NK-92 (cell line): ENCODE data around the gene UNC13A.

Experiments
- DNase-seq: peaks from one replicate; lab custom pipeline; 2025; ENCODE audit not compliant: unreplicated experiment; lab: John Stamatoyannopoulos, UW

The UNC13A gene

DNA sequence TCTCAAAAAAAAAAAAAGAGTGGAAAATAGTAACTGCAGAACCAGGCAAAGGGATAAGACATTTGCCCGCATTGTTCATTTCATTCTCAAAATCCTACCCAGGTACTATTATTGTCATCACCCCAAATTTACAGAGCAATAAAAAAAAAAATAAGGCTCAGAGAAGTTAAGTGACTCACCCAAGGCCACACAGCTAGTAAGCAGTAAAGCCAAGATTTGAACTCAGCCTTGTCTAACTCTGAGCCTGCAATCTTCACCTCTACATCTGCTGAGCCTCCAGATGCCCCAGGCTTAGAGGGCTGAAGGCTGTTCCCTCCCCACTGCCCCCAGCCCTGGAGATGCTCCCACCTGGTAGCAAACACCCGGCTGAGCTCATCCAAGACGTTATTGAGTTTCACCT lies 61.0 kb downstream of the UNC13A start:
- no peak for DNase-seq

DNA sequence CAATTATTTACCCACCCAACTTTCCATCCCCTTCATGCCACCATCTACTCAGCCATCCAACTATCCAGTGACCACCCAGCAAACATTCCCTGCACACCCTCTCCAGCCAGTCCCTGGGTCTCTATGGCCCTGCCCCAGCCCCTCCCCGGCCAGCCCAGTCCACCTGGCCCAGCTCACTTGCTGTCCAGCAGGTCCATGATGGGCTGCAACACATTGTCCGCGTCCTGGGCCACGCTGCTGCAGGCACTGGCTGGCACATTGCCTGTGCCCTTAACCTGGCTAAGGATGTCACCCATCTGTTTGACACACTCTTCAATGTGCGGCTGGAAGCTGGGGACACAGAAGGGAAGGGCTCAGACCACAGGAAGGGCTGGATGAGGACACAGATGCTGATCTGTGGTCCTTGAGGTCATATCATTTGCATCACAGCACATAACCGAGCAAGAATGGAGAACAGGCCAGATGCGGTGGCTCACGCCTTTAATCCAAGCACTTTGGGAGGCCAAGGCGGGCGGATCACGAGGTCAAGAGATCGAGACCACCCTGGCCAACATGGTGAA lies 61.6 kb downstream of the UNC13A start:
- DNase-seq: no peak

DNA sequence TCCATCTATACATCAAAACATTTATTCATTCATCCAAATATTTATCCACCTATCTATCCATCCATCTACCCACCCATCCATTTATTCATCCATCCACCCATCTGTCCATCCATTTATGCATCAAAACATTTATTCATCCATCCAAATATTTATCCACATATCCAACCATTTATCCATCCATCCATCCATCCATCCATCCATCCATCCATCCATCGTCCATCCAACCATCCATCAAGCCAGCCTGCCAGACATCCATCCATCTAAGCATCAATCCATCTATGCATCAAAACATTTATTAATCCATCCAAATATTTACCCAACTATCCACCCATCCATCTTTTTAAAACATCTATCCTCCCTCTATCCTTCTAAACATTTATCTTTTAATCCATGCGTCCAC lies 62.2 kb downstream of the UNC13A start:
- DNase-seq: no peak

DNA sequence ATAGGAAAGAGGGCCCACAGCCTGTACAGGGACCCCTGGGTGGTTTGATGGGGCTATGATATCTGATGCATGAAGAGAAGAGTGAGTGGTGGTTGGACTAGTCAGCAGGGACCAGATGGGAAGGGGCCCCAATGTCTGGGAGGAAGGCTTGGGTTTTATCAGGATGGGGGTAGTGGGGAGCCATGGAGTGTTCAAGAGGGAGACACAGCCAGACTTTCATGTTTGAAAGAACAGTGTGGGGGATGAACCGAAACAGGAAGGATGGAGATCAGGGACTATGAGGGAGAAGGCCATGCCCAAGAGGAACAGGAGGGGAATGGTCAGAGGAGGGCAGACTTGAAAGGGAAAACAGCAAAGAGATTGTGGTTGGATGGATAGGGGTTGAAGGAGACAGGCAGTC lies 63.1 kb downstream of the UNC13A start:
- no peak for DNase-seq

DNA sequence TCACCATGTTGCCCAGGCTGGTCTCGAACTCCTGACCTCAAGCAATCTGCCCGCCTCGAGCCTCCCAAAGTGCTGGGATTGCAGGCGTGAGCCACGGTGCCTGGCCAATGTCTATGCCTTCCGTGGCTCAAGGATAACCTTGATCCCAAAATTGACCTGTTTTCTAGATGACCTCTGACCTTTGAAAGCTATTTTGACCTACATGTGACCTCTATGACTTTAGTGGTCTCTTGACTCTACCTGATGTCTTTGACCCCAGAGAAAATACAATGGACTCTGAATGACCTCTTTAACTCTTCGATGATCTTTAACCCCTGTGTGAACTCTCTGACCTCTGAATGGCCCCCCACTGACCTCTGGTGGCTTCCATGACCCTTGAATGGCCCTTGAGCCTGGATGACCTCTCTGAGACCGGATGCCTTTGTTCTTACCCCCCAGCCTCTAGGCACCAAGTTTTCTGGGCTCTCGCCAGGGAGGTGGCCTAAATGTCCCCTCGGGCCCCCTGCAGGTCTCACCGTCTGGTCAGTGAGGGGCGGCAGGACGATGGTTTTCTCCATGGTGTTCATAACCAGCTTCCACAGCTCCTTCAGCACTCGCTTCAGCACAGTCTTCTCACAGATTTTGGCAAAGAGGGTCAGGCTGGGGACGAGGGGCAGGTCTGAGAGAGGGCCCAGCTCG lies 63.7 kb downstream of the UNC13A start:
- no peak for DNase-seq

DNA sequence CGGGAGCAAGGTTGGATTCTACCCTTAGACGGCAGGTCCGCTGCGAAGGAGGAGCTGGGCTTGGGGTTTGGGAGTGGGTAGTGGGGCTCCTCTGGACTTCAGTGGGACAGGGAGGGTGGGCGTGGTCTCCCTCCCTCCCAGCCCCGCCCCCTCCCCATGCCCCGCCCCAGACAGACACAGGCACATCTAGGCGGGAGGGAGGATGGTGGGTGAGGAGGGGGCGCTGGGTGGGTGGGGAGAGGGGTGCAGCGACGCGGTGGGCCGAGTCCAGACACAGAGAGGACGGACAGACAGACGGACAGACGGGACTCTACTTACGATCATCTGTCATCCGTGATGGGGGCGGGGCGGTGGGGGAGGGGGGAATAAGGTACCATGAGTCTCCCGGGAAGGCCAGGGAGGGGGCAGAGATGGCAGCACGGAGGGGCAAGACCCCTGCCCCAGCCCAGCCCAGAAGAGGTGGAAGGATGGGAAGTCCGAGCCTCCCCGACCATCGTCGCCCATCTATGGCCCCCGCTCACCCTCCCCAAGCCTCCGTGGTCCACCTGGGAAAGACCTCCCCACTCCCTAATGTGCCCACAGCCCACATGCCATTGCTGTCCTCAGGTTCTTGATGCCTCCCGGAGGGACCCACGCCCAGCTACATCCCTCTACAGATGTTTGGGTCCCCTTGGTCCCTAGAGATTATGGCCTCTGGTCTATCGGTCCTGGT lies 64.8 kb downstream of the UNC13A start:
- no peak for DNase-seq

DNA sequence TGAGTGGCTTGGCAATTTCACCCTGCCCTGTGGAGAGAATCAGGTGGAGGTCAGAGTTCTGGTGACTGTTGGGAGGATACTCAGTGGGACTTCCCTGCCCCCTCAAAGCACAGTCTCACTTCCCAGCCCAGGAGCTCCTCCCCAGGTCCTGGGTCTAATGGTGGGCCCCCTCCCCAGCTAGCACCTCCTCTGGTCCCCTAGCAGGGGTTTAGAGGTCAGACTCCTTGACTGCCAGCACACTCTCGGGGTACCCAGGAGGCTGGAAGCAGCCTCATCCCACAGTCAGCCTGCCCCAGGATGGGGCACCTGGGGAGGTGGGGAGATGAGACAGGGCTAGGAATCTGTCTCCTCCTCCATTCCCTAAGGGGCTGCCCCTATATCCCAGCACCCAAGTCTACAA lies 67.5 kb downstream of the UNC13A start:
- DNase-seq: no peak

DNA sequence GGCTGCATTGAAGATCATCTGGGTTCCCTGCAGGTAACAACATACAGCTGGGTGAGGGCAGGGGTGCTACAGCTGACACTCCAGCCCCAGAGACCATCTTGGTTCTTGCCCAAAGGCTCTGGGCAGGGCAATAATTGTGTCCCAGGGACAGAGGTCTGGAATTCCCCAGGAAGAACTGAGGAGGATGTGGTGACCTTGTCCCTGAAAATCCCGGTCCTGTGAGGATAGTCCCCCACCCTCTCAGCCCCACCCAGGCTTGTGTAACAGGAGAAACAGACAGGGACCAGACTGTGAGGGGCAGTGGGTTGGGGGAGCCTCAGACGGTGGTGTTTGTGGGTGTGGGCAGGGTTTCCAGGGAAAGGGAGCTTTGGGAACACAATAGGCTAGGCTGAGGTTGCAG lies 69.2 kb downstream of the UNC13A start:
- DNase-seq: no peak

DNA sequence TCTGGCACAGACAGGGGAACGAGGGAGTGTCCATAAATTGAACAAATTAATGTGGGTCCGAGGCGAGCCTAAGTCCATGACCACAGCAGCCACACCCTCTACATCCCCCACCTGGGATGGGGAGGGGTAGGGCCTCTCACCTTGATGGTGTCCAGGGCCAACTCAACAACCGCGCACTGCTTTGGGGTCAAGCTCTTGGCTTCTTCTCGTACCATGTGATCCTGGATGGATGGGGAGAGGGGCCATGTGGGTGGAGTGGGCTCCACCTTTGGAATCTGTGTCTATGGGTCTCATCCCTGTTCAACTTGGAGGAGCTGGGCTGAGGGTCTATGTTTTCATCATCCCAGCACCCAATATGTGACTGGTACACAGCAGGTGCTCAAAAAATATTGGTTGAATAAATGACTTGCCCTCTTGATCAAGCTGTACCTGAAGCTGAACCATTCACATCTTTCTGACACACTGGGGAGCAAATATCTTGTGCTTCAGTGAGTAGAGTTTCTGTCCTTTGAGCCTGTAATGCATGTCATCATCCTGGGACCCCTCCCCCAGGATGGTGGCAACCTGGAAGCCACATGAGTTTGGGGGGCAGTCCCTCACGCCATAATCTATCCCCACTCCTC lies 69.8 kb downstream of the UNC13A start:
- DNase-seq: no peak

DNA sequence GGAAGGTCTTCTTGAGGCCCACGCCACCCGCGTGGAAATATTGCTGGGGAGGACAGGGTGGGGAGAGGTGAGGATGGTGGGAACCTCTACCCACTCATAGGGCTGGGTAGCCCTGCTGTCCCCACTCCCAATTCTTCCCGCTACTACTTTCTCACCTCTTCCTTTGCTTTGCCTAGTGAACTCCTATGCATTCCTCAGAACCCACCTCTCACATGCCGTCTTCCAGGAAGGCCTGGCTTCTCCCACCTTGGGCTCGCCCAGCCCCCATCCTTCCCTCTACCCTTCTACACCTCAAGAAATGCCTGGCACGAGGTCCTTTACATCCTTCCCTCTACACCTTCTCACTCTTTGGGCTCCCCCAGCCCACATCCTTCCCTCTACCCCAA lies 70.4 kb downstream of the UNC13A start:
- DNase-seq: no peak

DNA sequence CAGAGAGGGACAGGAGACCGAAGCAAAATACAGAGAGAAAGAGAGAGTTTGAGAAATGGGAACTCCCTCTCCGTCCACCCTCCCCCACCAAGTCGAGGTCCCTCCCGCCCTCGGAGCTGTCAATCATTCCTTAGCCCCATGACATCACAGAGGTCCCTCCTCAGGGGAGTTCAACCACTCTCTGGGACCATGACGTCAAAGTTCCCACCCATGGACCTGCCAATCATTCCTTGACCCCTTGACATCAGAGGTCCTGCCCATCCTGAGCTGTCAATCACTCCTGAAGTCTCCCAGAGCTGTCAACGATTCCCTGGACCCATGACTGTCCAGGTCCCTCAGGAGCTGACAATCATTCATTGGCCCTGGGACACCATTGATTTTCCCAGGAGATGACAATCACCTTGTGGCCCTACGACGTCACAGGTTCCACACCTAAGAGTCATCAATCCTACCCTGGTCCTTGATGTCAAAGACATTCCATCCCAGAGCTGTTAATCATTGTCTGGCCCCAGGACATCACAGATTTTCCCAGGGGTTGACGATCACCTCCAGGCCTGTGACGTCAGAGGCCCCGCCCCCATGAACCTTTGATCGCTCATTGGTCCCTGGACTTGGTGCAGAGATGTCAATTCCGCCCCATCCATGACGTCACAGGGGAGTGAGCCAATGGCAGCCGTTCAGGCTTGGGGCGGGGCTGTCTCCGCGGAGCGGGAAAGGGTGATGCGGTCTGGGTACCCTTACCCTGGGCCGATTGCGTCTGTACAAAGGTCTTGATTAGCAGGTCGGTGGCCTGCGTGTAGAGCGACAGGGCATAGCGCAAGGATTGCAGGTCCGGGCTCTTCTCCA lies 71.0 kb downstream of the UNC13A start:
- DNase-seq: no peak

DNA sequence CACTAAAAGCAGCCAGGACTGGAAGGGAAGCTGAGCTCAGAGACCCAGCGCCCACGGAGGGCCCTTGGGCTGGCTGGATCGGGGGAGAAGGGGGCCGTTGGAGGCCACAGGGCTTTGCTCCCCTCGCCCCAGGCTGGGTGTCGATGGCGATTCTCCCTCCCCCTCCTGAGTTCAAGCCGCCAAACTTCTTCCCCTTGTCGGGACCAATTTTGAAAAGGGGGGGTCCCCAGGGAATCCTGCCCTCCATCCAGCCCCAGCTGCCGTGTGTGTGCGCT lies 71.5 kb downstream of the UNC13A start:
- DNase-seq: no peak

DNA sequence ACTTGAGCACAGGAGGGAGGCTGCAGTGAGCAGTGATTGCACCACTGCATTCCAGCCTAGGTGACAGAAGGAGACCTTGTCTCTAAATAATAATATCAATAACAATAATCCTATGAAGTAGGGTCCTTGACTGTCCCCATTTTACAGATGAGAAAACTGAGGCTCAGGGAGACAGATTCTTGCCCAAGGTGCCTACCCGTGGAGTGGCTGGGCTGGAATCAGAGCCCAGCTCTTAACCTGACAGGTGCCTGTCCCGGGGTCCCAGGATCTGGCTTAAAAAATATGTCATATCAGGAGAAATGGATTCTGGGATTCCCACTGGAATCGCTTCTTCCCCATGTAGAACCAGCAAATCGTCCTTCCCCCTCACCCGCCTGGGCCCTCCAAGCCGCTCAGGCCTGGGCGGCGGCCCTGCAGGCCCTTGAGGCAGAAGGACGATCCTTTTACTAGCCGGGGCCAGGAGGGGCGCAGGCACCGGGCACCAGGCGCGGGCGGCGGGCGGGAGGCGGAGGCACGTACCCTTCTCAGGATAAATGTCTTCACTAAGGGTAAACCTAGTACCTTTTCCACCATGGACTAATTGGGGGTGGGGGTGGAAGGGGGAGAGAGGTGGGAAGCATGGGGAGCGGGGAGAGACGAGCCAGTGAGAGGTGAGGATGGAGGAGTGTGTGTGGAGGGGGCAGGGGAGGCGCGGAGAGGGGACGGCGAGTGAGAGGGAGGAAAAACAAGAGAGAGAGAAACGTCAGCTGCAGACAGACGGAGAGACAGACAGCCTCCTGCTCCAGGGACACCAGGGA lies 72.1 kb downstream of the UNC13A start:
- DNase-seq: no peak

DNA sequence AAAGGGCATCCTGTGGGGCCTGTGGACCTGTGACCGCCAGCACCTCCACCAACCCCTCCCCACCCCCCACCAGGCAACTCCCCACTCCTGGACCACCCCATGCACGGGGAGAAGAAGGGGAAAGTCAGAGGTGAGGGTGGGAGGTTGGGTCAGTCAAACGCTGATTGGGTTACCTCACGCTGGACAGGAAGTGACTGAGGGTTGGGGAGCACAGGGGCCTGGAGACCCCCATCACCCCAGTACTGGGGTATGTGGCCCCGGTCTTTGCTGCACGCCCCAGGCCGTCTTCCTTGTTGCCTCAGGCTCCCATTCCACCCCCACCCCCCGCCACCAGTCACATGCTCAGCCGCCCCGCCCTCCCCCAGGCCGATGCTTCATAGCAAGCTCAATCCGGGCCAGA lies 73.7 kb downstream of the UNC13A start:
- DNase-seq: no peak

DNA sequence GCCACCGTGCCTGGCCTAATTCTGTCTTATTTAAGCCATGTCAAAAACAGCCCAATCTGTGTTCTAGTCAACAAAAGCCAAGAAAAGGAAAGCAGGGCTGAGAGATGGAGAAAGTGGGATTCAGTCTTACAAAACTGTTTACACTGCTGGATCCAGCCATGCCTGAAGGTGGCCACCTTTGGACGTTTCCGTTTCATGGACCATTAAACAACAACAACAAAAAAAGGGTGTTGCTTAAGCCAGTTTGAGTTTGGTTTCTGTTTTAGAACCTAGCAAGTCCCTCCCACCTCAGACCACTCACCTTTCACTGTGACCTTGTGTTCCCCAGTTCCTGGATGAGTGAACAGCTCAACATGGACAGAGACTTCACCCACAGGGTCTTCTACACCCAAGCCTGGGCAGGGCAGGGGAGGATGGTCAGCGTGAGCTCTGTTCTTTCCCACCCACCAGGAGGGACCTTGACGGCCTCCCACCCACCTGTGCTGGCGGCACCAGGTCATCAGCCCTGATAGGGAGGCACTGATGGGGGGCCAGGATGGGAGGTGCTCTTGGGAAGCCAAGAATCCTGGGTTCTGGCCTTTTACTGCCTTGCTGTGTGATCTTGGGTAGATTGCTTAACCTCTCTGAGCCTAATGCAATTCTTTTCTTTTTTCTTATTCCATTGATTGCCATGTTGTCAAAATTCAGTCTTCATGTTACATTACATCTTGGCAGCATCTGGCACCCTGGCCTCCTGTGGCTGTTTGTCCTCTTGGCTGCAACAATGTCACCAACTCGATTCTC lies 76.5 kb downstream of the UNC13A start:
- no peak for DNase-seq

DNA sequence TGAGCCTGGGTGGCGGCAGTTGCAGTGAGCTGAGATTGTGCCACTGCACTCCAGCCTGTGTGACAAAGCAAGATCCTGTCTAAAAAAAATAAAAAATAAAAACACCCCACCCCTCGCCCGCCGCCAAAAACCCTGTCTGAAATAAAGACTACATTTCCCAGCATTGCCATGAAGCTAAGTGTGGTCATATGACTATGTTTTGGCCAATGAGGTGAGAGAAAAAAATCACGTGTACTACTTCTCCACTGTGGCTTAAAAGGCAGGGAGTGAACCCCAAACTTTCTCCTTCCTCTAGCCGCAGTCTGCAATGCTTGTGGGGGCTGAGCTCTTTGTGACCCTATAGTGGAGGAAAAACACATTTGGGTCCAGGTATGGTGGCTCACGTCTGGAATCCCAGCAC lies 77.8 kb downstream of the UNC13A start:
- no peak for DNase-seq

DNA sequence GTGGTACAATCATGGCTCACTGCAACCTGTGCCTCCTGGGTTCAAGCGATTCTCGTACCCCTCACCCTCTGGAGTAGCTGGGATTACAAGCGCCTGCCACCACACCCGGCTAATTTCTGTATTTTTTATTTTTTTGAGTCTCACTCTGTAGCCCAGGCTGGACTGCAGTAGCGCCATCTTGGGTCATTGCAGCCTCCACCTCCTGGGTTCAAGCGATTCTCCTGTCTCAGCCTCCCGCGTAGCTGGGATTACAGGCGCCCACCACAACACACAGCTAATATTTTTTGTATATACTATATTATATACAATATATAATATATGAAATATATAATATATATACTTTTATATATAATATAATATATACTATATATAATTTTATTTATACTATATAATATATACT lies 80.2 kb downstream of the UNC13A start:
- DNase-seq: no peak

DNA sequence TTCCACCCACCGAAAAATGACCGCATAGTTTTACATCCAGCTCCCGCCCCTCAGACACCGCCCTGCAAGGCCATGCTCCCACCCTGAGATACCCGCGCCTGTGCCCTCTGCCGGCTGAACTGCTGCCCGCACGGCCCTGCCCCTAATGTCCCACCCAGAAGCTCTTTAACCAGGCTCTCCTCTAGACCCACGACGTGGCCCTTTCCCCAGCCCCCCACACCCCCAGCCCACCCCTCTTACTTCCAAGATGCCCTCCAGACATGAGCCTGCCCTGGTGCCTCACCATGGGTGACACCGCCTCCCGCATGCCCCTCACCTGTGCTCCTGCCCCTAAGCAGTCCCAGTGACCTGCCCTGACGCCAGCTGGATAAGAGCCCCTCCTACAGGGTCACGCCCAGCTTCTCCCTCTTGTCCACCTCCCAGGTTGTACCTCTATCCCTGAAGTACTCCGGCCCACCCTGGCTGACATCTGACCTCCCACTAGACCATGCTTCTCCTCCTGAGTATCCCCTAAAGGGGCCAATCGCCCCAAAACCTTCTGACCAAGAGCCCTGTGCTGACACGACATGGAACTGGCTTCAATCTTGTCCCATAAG lies 81.5 kb downstream of the UNC13A start:
- no peak for DNase-seq

DNA sequence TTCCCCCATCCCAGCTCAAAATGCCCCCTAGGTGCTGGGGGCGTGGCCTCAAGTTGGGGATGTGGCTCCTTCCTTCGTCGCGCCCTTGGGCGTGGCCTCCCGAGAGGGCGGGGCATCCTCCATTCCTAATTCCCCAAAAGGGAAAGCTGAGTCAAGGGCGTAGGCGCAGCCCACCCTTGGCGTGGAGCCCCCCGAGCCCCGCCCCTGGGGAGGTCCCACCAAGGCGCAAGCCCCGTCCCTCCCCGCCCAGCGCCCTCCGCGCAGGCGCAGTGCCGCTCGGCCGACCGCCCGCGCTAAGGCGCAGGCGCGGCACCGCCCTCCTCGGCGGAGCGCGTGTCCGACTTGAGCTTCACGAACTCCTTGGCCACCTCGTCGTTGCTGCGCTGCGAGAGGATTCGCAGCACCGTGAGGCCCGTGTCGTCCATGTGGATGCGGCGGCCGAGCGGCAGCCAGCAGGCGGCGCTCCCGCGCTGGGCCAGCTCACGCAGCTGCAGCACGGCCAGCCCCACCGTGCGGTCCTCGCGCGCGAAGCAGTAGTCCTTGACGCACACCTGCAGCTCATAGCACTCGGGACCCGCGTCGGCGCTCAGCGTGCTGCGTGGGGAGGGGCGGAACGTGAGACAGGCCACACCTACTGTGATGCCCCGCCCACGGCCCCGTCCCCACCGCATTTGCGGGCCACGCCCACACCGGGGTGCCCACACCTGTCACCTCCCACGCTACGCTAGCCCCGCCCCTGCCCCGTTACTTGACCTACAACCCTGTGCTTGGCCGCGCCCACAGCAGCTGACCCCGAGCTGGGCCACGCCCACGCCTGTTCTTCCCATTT lies 82.2 kb downstream of the UNC13A start:
- DNase-seq: no peak
